ENCODE data around the gene ETNK1.

GRCh38 chr12:22598141-22598762 lies 26.7 kb upstream of the ETNK1 start:
- TF ChIP-seq CTCF (IDR thresholded peaks at IDR 0.05) (no peak), EZH2 (IDR thresholded peaks at IDR 0.05; ENCODE audit: borderline replicate concordance, insufficient read depth, low read depth, low read length, poor library complexity, severe bottlenecking) (no peak)
